Fibroblast of lung (primary cell): ENCODE measurements around the gene OR14I1. TPM values are rescaled to one million over a fixed set of nuclear protein-coding genes. Genes with fewer than 3 reads are reported as not detected.

Experiments used
- DNase-seq, 2 donors: peaks; one replicate each; pipeline versions ENCODE4 v3.0.0 to v3.0.0-alpha.2; 2010; ENCODE audit warnings: low read depth in 2 of 2
- H2AFZ ChIP-seq: 2 replicates; pipeline ENCODE4 v1.5.1; 2012; ENCODE audit warnings: low read length, control low read depth, inconsistent platforms
- H3K27ac ChIP-seq: 2 replicates; pipeline ENCODE4 v1.5.1; 2011; ENCODE audit warnings: low read length, control low read depth; ENCODE audit not compliant: insufficient read depth
- H3K27me3 ChIP-seq: 2 replicates; pipeline ENCODE4 v1.5.1; 2011; ENCODE audit warnings: mild to moderate bottlenecking, low read length; ENCODE audit not compliant: control insufficient read depth, insufficient read depth
- H3K36me3 ChIP-seq: 2 replicates; pipeline ENCODE4 v1.5.1; 2011; ENCODE audit warnings: low read length; ENCODE audit not compliant: control insufficient read depth, insufficient read depth
- H3K4me1 ChIP-seq: 2 replicates; pipeline ENCODE4 v1.5.1; 2011; ENCODE audit warnings: low read length; ENCODE audit not compliant: control insufficient read depth, insufficient read depth; ENCODE audit errors: extremely low read depth
- H3K4me2 ChIP-seq: 2 replicates; pipeline ENCODE4 v1.5.1; 2011; ENCODE audit warnings: low read length, control low read depth; ENCODE audit not compliant: insufficient read depth; ENCODE audit errors: extremely low read depth
- H3K4me3 ChIP-seq, 4 experiments: fragments of 200-600 bp in 1 of 4; sonication (generic) in 1 of 4; replicated peaks in 1 of 4; 2 replicates each; pipeline ENCODE4 v1.5.1; 2011 to 2016; ENCODE audit warnings: low read length in 4 of 4, low read depth in 3 of 4, mild to moderate bottlenecking in 3 of 4, control low read depth in 2 of 4, inconsistent platforms in 1 of 4, mixed read lengths in 1 of 4; ENCODE audit not compliant: insufficient read depth in 1 of 4; ENCODE audit errors: control extremely low read depth in 1 of 4
- H3K79me2 ChIP-seq: 2 replicates; pipeline ENCODE4 v1.5.1; 2012; ENCODE audit warnings: mild to moderate bottlenecking, low read length, inconsistent platforms; ENCODE audit not compliant: control insufficient read depth, insufficient read depth
- H3K9ac ChIP-seq: 2 replicates; pipeline ENCODE4 v1.5.1; 2011; ENCODE audit warnings: mild to moderate bottlenecking, low read length, control low read depth; ENCODE audit not compliant: insufficient read depth
- H3K9me3 ChIP-seq: 2 replicates; pipeline ENCODE4 v1.5.1; 2012; ENCODE audit warnings: low read depth, low read length; ENCODE audit not compliant: control insufficient read depth, insufficient read depth
- H4K20me1 ChIP-seq: 2 replicates; pipeline ENCODE4 v1.5.1; 2011; ENCODE audit warnings: low read length; ENCODE audit not compliant: control insufficient read depth, insufficient read depth; ENCODE audit errors: extremely low read depth
- CTCF ChIP-seq, 2 donors: IDR thresholded peaks in 1 of 2; conservative IDR thresholded peaks in 1 of 2; 1 replicate in 1 of 2; 2 replicates in 1 of 2; pipeline ENCODE4 v1.5.1; 2011 to 2012; ENCODE audit warnings: low read length in 2 of 2, control low read depth in 1 of 2, inconsistent platforms in 1 of 2, low read depth in 1 of 2, mild to moderate bottlenecking in 1 of 2
- EZH2 ChIP-seq: IDR thresholded peaks from 2 replicates; pipeline ENCODE4 v1.5.1; 2012; ENCODE audit warnings: low read length, control low read depth, mild to moderate bottlenecking; ENCODE audit errors: missing control alignments
- polyA plus RNA-seq, 2 donors: library from polyadenylated mRNA; depleted of rRNA in 1 of 2; stranded (reverse) in 1 of 2; unstranded in 1 of 2; fragments of >200 nt; gene quantifications; 2 replicates each; pipeline ENCODE4 v1.2.1, GENCODE V29; 2011 to 2012; ENCODE audit warnings: missing spikeins in 1 of 2
- total RNA-seq: library from RNA; depleted of rRNA; stranded (reverse); fragments of >200 nt; gene quantifications from 2 replicates; pipeline ENCODE4 v1.2.1, GENCODE V29; 2014

OR14I1 gene
- total and polyA plus RNA-seq, 2 donors (not counting 1 experiment from before 2014, with no cell fraction given), result not detected

- no peak for DNase-seq
- Histone ChIP-seq H4K20me1 (no peaks in the 10 kb centered on the region), H3K4me2 (no peak overlapping the region), H3K27ac (no peak overlapping the region), H3K36me3 (no peaks in the 10 kb centered on the region), H3K9ac (no peak overlapping the region), H3K4me1 (no peaks in the 10 kb centered on the region), H3K4me3 (no peak overlapping the region), H3K79me2 (no peaks in the 10 kb centered on the region), H2AFZ (no peak overlapping the region), H3K27me3 (no peaks in the 10 kb centered on the region), H3K9me3 (no peaks in the 10 kb centered on the region)
- TF ChIP-seq CTCF (conservative IDR thresholded peaks at IDR 0.05 in 1 of 2, IDR thresholded peaks at IDR 0.05 in 1 of 2; ENCODE audit: low read depth in 1 of 2, low read length in 2 of 2), result no peak
- TF ChIP-seq EZH2, result no peak
These were observed 37.1 kb upstream of the OR14I1 start for GRCh38 chr1:248739572-248740205.

GRCh38 chr1:248737457-248737856 is 34.9 kb upstream of the OR14I1 start:
- Histone ChIP-seq H3K79me2 (no peaks in the 10 kb centered on the region), H3K4me2 (no peak overlapping the region), H4K20me1 (no peaks in the 10 kb centered on the region), H2AFZ (no peak overlapping the region), H3K27ac (no peak overlapping the region), H3K9ac (no peak overlapping the region), H3K4me3 (no peak overlapping the region), H3K4me1 (no peaks in the 10 kb centered on the region), H3K27me3 (no peaks in the 10 kb centered on the region), H3K9me3 (no peaks in the 10 kb centered on the region), H3K36me3 (no peaks in the 10 kb centered on the region)
- TF ChIP-seq CTCF (conservative IDR thresholded peaks at IDR 0.05 in 1 of 2, IDR thresholded peaks at IDR 0.05 in 1 of 2; ENCODE audit: low read depth in 1 of 2, low read length in 2 of 2) (no peak), EZH2 (no peak)
- no peak for DNase-seq

- no peaks in the 10 kb centered on the region for H3K9me3 ChIP-seq
These were observed 34.4 kb upstream of the OR14I1 start for GRCh38 chr1:248736977-248737376.

More at GRCh38 chr1:248736977-248737376, 34.4 kb upstream of the OR14I1 start:
- Histone ChIP-seq H3K9ac (no peak overlapping the region), H3K79me2 (no peaks in the 10 kb centered on the region), H4K20me1 (no peaks in the 10 kb centered on the region), H3K27me3 (no peaks in the 10 kb centered on the region), H3K4me2 (no peak overlapping the region), H2AFZ (no peak overlapping the region), H3K4me3 (no peak overlapping the region), H3K36me3 (no peaks in the 10 kb centered on the region), H3K4me1 (no peaks in the 10 kb centered on the region), H3K27ac (no peak overlapping the region)
- no peak for DNase-seq
- TF ChIP-seq CTCF (conservative IDR thresholded peaks at IDR 0.05 in 1 of 2, IDR thresholded peaks at IDR 0.05 in 1 of 2; ENCODE audit: low read depth in 1 of 2, low read length in 2 of 2) (no peak), EZH2 (no peak)
